ENCODE data around the gene RASA3.

The RASA3 gene

GRCh38 chr13:114012141-114012540, 120.3 kb downstream of the RASA3 start:
- no peak for DNase-seq

- no peak for DNase-seq
Observed at GRCh38 chr13:114011226-114011625, 121.2 kb downstream of the RASA3 start.

- no peak for DNase-seq
Observed at GRCh38 chr13:114010401-114011101, 121.9 kb downstream of the RASA3 start.

GRCh38 chr13:114009590-114010400, 122.6 kb downstream of the RASA3 start:
- no peak for DNase-seq

- DNase-seq, result no peak
Observed at GRCh38 chr13:114008964-114009589, 123.3 kb downstream of the RASA3 start.

GRCh38 chr13:114007566-114007965, 124.9 kb downstream of the RASA3 start:
- DNase-seq, result no peak

GRCh38 chr13:114005206-114005724, 127.2 kb downstream of the RASA3 start:
- DNase-seq, result no peak

- no peak for DNase-seq
Observed at GRCh38 chr13:114004420-114005205, 127.8 kb downstream of the RASA3 start.

GRCh38 chr13:114002771-114003321, 129.6 kb downstream of the RASA3 start:
- DNase-seq, result no peak

GRCh38 chr13:114002009-114002544, 130.3 kb downstream of the RASA3 start:
- no peak for DNase-seq

- no peak for DNase-seq
Observed at GRCh38 chr13:114001331-114002008, 131.0 kb downstream of the RASA3 start.

GRCh38 chr13:114000151-114001040, 132.0 kb downstream of the RASA3 start:
- DNase-seq, result no peak

GRCh38 chr13:113999618-113999910, 132.9 kb downstream of the RASA3 start:
- no peak for DNase-seq

- DNase-seq, result no peak
Observed at GRCh38 chr13:113998781-113999617, 133.4 kb downstream of the RASA3 start.

GRCh38 chr13:113997845-113998751, 134.3 kb downstream of the RASA3 start:
- DNase-seq, result no peak

GRCh38 chr13:113996912-113997745, 135.3 kb downstream of the RASA3 start:
- no peak for DNase-seq

GRCh38 chr13:113996081-113996911, 136.1 kb downstream of the RASA3 start:
- DNase-seq, result no peak

Data from NCI-H510A (cell line).